Liver (tissue), 9 donors: ENCODE results near the gene PIK3R5. TPM values are rescaled to one million over a fixed set of nuclear protein-coding genes. Genes with fewer than 3 reads are reported as not detected.

Experiments used
- DNase-seq: peaks from one replicate; pipeline ENCODE4 v3.0.0-alpha.2; 2017; ENCODE audit warnings: low spot score
- H3K27ac ChIP-seq, 2 donors: one replicate each; pipeline ENCODE4 v1.7.0; 2013; ENCODE audit warnings: inconsistent platforms in 2 of 2, low read length in 2 of 2, control low read depth in 1 of 2, low read depth in 1 of 2, mild to moderate bottlenecking in 1 of 2
- H3K27me3 ChIP-seq, 4 donors: one replicate each; pipeline versions ENCODE4 v1.6.1 to v1.7.0; 2013; ENCODE audit warnings: low read length in 3 of 4, inconsistent platforms in 1 of 4, mild to moderate bottlenecking in 1 of 4, moderate library complexity in 1 of 4; ENCODE audit not compliant: control insufficient read depth in 4 of 4, insufficient read depth in 4 of 4
- H3K36me3 ChIP-seq, 4 donors: one replicate each; pipeline versions ENCODE4 v1.6.1 to v1.7.0; 2013; ENCODE audit warnings: low read length in 3 of 4, mild to moderate bottlenecking in 3 of 4, low read depth in 1 of 4, moderate library complexity in 1 of 4; ENCODE audit not compliant: control insufficient read depth in 4 of 4, insufficient read depth in 3 of 4
- H3K4me1 ChIP-seq, 4 donors: one replicate each; pipeline versions ENCODE4 v1.6.1 to v1.7.0; 2013; ENCODE audit warnings: low read length in 3 of 4, mild to moderate bottlenecking in 3 of 4, moderate library complexity in 1 of 4; ENCODE audit not compliant: control insufficient read depth in 4 of 4, insufficient read depth in 4 of 4
- H3K4me3 ChIP-seq, 3 donors: one replicate each; pipeline versions ENCODE4 v1.6.1 to v1.7.0; 2013; ENCODE audit warnings: low read length in 3 of 3, control low read depth in 1 of 3, low read depth in 1 of 3, mild to moderate bottlenecking in 1 of 3
- H3K9ac ChIP-seq, 2 donors: one replicate each; pipeline ENCODE4 v1.7.0; 2013; ENCODE audit warnings: low read length in 2 of 2, mild to moderate bottlenecking in 2 of 2, moderate library complexity in 2 of 2, control low read depth in 1 of 2, low read depth in 1 of 2
- H3K9me3 ChIP-seq, 4 donors: one replicate each; pipeline versions ENCODE4 v1.6.1 to v1.7.0; 2013; ENCODE audit warnings: low read length in 3 of 4; ENCODE audit not compliant: control insufficient read depth in 4 of 4
- FOXA2 ChIP-seq: IDR thresholded peaks from 2 replicates; pipeline ENCODE4 v1.6.1; 2016; ENCODE audit warnings: antibody characterized with exemption
- HNF4A ChIP-seq, 2 donors: conservative IDR thresholded peaks; 2 replicates each; pipeline ENCODE4 v1.6.1; 2016; ENCODE audit warnings: antibody characterized with exemption in 2 of 2, mild to moderate bottlenecking in 2 of 2
- HNF4G ChIP-seq: IDR thresholded peaks from 2 replicates; pipeline ENCODE4 v1.6.1; 2016; ENCODE audit warnings: antibody characterized with exemption
- JUND ChIP-seq, 2 donors: IDR thresholded peaks; 2 replicates each; pipeline ENCODE4 v1.6.1; 2016; ENCODE audit warnings: antibody characterized with exemption in 2 of 2
- NR2F2 ChIP-seq: IDR thresholded peaks from 2 replicates; pipeline ENCODE4 v1.6.1; 2016; ENCODE audit warnings: antibody characterized with exemption
- RAD21 ChIP-seq, 2 donors: IDR thresholded peaks; 2 replicates each; pipeline ENCODE4 v1.6.1; 2016; ENCODE audit warnings: antibody characterized with exemption in 2 of 2, mild to moderate bottlenecking in 2 of 2
- RXRA ChIP-seq, 2 donors: IDR thresholded peaks; 2 replicates each; pipeline ENCODE4 v1.6.1; 2017 to 2018; ENCODE audit warnings: antibody characterized with exemption in 2 of 2, mild to moderate bottlenecking in 1 of 2
- WGBS: extraction: QIAGEN DNeasy Blood & Tissue Kit; methylation state at CpG from one replicate; pipeline ENCODE4 v1.1.7; 2013; 5-methylcytosine and 5-hydroxymethylcytosine counted together
- polyA plus RNA-seq, 2 donors: library from polyadenylated mRNA; stranded (reverse) in 1 of 2; unstranded in 1 of 2; fragments of 200-250 nt in 1 of 2; fragments of >200 nt in 1 of 2; fragmentation: Nextera tagmentation in 1 of 2; extraction: Ambion mirVana in 1 of 2; gene quantifications; one replicate each; pipeline versions ENCODE4 v1.2.1 to v1.2.3, GENCODE V29; 2013 to 2015
- total RNA-seq, 2 donors: library from RNA; depleted of rRNA; stranded (reverse); fragments of >200 nt; gene quantifications; one replicate each; pipeline ENCODE4 v1.2.3, GENCODE V29; 2014
- TF ChIP-seq, protein P1 (sequence below): IDR thresholded peaks from 2 replicates; pipeline ENCODE4 v1.6.1; 2016; ENCODE audit warnings: antibody characterized with exemption
- TF ChIP-seq, protein P2 (sequence below): IDR thresholded peaks from 2 replicates; pipeline ENCODE4 v1.6.1; 2016; ENCODE audit warnings: antibody characterized with exemption, mild to moderate bottlenecking
- TF ChIP-seq, protein P3 (sequence below): IDR thresholded peaks from 2 replicates; pipeline ENCODE4 v1.6.1; 2016; ENCODE audit warnings: antibody characterized with exemption
- TF ChIP-seq, protein P4 (sequence below): fragments of 150-350 bp; IDR thresholded peaks from 2 replicates; pipeline ENCODE4 v1.5.1; 2017; ENCODE audit warnings: improper control_type of control experiment, low read depth, low read length; ENCODE audit not compliant: missing input control
- donor health status: healthy.
- donor health status: healthy.
- donor health status: healthy.
- donor health status: healthy.
- donor health status: healthy.

The PIK3R5 gene
- total and polyA plus RNA-seq, 4 donors: 0.93 to 7.8 (median 2.6) TPM

DNA sequence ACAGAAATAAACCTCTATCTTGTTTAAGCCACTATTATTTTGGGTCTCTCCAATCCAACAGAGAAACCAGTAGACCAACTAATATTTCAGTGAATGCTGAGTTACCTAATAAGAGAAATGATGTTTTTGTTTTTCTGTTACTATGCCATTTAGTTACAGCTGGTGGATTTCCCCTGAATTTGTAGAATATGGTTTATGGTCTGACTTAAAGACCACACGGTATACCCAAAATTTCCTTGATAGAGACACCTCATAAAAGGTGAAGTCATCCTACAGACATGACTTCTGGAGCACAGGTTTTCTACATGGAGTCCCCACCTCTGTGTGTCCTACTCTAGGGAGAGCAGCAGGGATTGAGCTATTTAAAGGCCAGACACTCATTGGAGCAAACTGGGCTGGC lies 13.3 kb downstream of the PIK3R5 start:
- H3K27ac ChIP-seq: no peak overlapping the region
- TF ChIP-seq NR2F2 (no peak), JUND (IDR thresholded peaks at IDR 0.05) (no peak), RXRA (IDR thresholded peaks at IDR 0.05) (no peak)
- TF ChIP-seq, protein P1, sequence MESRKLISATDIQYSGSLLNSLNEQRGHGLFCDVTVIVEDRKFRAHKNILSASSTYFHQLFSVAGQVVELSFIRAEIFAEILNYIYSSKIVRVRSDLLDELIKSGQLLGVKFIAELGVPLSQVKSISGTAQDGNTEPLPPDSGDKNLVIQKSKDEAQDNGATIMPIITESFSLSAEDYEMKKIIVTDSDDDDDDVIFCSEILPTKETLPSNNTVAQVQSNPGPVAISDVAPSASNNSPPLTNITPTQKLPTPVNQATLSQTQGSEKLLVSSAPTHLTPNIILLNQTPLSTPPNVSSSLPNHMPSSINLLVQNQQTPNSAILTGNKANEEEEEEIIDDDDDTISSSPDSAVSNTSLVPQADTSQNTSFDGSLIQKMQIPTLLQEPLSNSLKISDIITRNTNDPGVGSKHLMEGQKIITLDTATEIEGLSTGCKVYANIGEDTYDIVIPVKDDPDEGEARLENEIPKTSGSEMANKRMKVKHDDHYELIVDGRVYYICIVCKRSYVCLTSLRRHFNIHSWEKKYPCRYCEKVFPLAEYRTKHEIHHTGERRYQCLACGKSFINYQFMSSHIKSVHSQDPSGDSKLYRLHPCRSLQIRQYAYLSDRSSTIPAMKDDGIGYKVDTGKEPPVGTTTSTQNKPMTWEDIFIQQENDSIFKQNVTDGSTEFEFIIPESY: no peak
- TF ChIP-seq, protein P2, sequence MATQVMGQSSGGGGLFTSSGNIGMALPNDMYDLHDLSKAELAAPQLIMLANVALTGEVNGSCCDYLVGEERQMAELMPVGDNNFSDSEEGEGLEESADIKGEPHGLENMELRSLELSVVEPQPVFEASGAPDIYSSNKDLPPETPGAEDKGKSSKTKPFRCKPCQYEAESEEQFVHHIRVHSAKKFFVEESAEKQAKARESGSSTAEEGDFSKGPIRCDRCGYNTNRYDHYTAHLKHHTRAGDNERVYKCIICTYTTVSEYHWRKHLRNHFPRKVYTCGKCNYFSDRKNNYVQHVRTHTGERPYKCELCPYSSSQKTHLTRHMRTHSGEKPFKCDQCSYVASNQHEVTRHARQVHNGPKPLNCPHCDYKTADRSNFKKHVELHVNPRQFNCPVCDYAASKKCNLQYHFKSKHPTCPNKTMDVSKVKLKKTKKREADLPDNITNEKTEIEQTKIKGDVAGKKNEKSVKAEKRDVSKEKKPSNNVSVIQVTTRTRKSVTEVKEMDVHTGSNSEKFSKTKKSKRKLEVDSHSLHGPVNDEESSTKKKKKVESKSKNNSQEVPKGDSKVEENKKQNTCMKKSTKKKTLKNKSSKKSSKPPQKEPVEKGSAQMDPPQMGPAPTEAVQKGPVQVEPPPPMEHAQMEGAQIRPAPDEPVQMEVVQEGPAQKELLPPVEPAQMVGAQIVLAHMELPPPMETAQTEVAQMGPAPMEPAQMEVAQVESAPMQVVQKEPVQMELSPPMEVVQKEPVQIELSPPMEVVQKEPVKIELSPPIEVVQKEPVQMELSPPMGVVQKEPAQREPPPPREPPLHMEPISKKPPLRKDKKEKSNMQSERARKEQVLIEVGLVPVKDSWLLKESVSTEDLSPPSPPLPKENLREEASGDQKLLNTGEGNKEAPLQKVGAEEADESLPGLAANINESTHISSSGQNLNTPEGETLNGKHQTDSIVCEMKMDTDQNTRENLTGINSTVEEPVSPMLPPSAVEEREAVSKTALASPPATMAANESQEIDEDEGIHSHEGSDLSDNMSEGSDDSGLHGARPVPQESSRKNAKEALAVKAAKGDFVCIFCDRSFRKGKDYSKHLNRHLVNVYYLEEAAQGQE: no peak
- no peak for DNase-seq
- no peak overlapping the region for H3K9ac ChIP-seq
- WGBS: 84% methylated on average over 1 of the region's 1 CpG
- no peaks in the 10 kb centered on the region for H3K27me3 ChIP-seq
- H3K9me3 ChIP-seq: no peaks in the 10 kb centered on the region
- H3K36me3 ChIP-seq: no peaks in the 10 kb centered on the region
- no peak overlapping the region for H3K4me3 ChIP-seq
- no peaks in the 10 kb centered on the region for H3K4me1 ChIP-seq

DNA sequence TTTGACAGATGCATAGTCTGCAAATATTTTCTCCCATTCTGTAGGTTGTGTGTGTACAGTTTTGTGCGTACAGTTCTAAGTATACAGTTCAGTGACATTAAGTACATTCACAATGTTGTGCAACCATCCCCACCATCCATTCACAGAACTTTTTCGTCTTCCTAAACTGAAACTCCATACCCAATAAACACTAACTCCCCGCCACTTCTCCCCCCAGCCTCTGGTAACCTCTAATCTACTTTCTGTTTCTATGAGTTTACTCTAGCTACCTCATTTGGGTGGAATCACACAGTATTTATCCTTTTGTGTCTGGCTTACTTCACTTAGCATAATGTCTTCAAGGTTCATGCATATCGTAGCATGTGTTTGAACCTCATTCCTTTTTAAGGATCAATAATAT lies 14.3 kb downstream of the PIK3R5 start:
- WGBS: 51% methylated on average over 4 of the region's 4 CpGs
- no peaks in the 10 kb centered on the region for H3K27me3 ChIP-seq
- H3K4me3 ChIP-seq: no peak overlapping the region
- no peak for TF ChIP-seq HNF4G
- no peak for TF ChIP-seq RXRA (IDR thresholded peaks at IDR 0.05)
- TF ChIP-seq, protein P1: no peak
- TF ChIP-seq, protein P3, sequence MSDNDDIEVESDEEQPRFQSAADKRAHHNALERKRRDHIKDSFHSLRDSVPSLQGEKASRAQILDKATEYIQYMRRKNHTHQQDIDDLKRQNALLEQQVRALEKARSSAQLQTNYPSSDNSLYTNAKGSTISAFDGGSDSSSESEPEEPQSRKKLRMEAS: no peak
- TF ChIP-seq, protein P4, sequence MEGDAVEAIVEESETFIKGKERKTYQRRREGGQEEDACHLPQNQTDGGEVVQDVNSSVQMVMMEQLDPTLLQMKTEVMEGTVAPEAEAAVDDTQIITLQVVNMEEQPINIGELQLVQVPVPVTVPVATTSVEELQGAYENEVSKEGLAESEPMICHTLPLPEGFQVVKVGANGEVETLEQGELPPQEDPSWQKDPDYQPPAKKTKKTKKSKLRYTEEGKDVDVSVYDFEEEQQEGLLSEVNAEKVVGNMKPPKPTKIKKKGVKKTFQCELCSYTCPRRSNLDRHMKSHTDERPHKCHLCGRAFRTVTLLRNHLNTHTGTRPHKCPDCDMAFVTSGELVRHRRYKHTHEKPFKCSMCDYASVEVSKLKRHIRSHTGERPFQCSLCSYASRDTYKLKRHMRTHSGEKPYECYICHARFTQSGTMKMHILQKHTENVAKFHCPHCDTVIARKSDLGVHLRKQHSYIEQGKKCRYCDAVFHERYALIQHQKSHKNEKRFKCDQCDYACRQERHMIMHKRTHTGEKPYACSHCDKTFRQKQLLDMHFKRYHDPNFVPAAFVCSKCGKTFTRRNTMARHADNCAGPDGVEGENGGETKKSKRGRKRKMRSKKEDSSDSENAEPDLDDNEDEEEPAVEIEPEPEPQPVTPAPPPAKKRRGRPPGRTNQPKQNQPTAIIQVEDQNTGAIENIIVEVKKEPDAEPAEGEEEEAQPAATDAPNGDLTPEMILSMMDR: no peak
- no peak for TF ChIP-seq FOXA2
- no peak for TF ChIP-seq HNF4A (conservative IDR thresholded peaks at IDR 0.05)
- TF ChIP-seq RAD21 (IDR thresholded peaks at IDR 0.05): no peak
- no peak overlapping the region for H3K27ac ChIP-seq
- H3K9ac ChIP-seq: no peak overlapping the region
- DNase-seq: no peak
- H3K4me1 ChIP-seq: no peaks in the 10 kb centered on the region
- H3K9me3 ChIP-seq: no peaks in the 10 kb centered on the region
- no peaks in the 10 kb centered on the region for H3K36me3 ChIP-seq
